H1 (cell line): ENCODE data around the gene GALNT15. TPM values are rescaled to one million over a fixed set of nuclear protein-coding genes. Genes with fewer than 3 reads are reported as not detected.

Experiments used
- CTCF ChIA-PET: fragments of 300-600 bp; sonication (Branson Sonifier 250); formaldehyde crosslinking; loops from one replicate; lab custom pipeline; 2021; ENCODE audit not compliant: partially characterized antibody; lab: Charles Lee
- POLR2A ChIA-PET: fragments of 300-600 bp; sonication (Branson Sonifier 250); formaldehyde crosslinking; loops from one replicate; lab custom pipeline; 2021; ENCODE audit warnings: inconsistent platforms; ENCODE audit not compliant: partially characterized antibody; lab: Charles Lee
- DNase-seq, 2 experiments: peaks; one replicate each; pipeline versions ENCODE4 v3.0.0 to v3.0.0-alpha.2; 2010 to 2022; ENCODE audit warnings: low spot score in 2 of 2, low read depth in 1 of 2, mixed read lengths in 1 of 2
- FAIRE-seq: peaks from 2 replicates; lab custom pipeline; 2011; peaks lifted over from hg19 to GRCh38; lab: Jason Lieb, UNC
- H2AFZ ChIP-seq: 2 replicates; pipeline ENCODE4 v1.8.1; 2012; ENCODE audit warnings: low read length, inconsistent platforms
- H2AK5ac ChIP-seq: 2 replicates; pipeline ENCODE4 v1.6.1; 2013; ENCODE audit warnings: low read depth, low read length
- H2BK120ac ChIP-seq: replicated peaks from 2 replicates; pipeline ENCODE3; 2013; ENCODE audit warnings: low read depth, low read length, inconsistent platforms
- H2BK12ac ChIP-seq: 2 replicates; pipeline ENCODE4 v1.6.1; 2013; ENCODE audit warnings: low read depth, low read length
- H2BK15ac ChIP-seq: 2 replicates; pipeline ENCODE4 v1.6.1; 2013; ENCODE audit warnings: low read length
- H2BK20ac ChIP-seq: 2 replicates; pipeline ENCODE4 v1.6.1; 2013; ENCODE audit warnings: low read length
- H2BK5ac ChIP-seq: 2 replicates; pipeline ENCODE4 v1.6.1; 2013; ENCODE audit warnings: low read depth, low read length
- H3K14ac ChIP-seq: 2 replicates; pipeline ENCODE4 v1.6.1; 2013; ENCODE audit warnings: inconsistent platforms; ENCODE audit not compliant: insufficient read length
- H3K18ac ChIP-seq: 2 replicates; pipeline ENCODE4 v1.6.1; 2013; ENCODE audit warnings: low read length; ENCODE audit errors: extremely low read depth
- H3K23ac ChIP-seq: 2 replicates; pipeline ENCODE4 v1.6.1; 2013; ENCODE audit warnings: inconsistent platforms; ENCODE audit not compliant: insufficient read length
- H3K23me2 ChIP-seq: 2 replicates; pipeline ENCODE4 v1.6.1; 2013; ENCODE audit warnings: low read depth, low read length
- H3K27ac ChIP-seq: 2 replicates; pipeline ENCODE4 v1.6.1; 2011; ENCODE audit warnings: low read depth, low read length, inconsistent platforms
- H3K27me3 ChIP-seq, 4 experiments: replicated peaks in 1 of 4; 1 replicate in 1 of 4; 2 replicates in 3 of 4; pipeline versions ENCODE4 v1.6.1 to v1.8.1; 2011 to 2013; ENCODE audit warnings: low read length in 3 of 4, mild to moderate bottlenecking in 3 of 4, inconsistent platforms in 2 of 4, mixed read lengths in 2 of 4, moderate library complexity in 1 of 4; ENCODE audit not compliant: control insufficient read depth in 3 of 4, insufficient read depth in 3 of 4; ENCODE audit errors: extremely low read depth in 1 of 4
- H3K36me3 ChIP-seq, 4 experiments: 2 replicates each; pipeline versions ENCODE4 v1.6.1 to v1.8.1; 2011 to 2013; ENCODE audit warnings: mild to moderate bottlenecking in 4 of 4, low read length in 3 of 4, moderate library complexity in 2 of 4, control low read depth in 1 of 4, inconsistent platforms in 1 of 4; ENCODE audit not compliant: insufficient read depth in 4 of 4, control insufficient read depth in 2 of 4
- H3K4ac ChIP-seq: replicated peaks from 2 replicates; pipeline ENCODE3; 2013; ENCODE audit warnings: low read length, low read depth, mixed read lengths, inconsistent platforms; ENCODE audit not compliant: insufficient read length
- H3K4me1 ChIP-seq, 4 experiments: replicated peaks in 1 of 4; 1 replicate in 1 of 4; 2 replicates in 3 of 4; pipeline versions ENCODE4 v1.6.1 to v1.8.1; 2011 to 2013; ENCODE audit warnings: low read length in 3 of 4, inconsistent platforms in 2 of 4, mixed read lengths in 1 of 4; ENCODE audit not compliant: insufficient read depth in 4 of 4, control insufficient read depth in 3 of 4
- H3K4me2 ChIP-seq, 2 experiments: 2 replicates each; pipeline versions ENCODE4 v1.6.1 to v1.8.1; 2011 to 2013; ENCODE audit warnings: low read depth in 2 of 2, low read length in 2 of 2, control low read depth in 1 of 2, inconsistent platforms in 1 of 2, mild to moderate bottlenecking in 1 of 2; ENCODE audit not compliant: insufficient read depth in 1 of 2
- H3K4me3 ChIP-seq, 4 experiments: fragments of 200-600, 300-600 bp in 1 of 4; sonication (generic), shearing (Covaris generic), sonication (Bioruptor Twin) in 1 of 4; 2 replicates each; pipeline versions ENCODE4 v1.5.1 to v1.8.1; 2011 to 2016; ENCODE audit warnings: low read length in 4 of 4, low read depth in 3 of 4, control low read depth in 2 of 4, inconsistent platforms in 2 of 4, mild to moderate bottlenecking in 2 of 4, mixed read lengths in 1 of 4, moderate library complexity in 1 of 4; ENCODE audit not compliant: insufficient read depth in 2 of 4; ENCODE audit errors: extremely low read depth in 1 of 4
- H3K56ac ChIP-seq: replicated peaks from 2 replicates; pipeline ENCODE3; 2013; ENCODE audit warnings: low read depth, mild to moderate bottlenecking, mixed read lengths, low read length, inconsistent platforms; ENCODE audit not compliant: insufficient read length
- H3K79me1 ChIP-seq: 2 replicates; pipeline ENCODE4 v1.6.1; 2013; ENCODE audit warnings: low read depth, low read length, control low read depth
- H3K79me2 ChIP-seq, 2 experiments: 2 replicates each; pipeline versions ENCODE4 v1.6.1 to v1.8.1; 2012 to 2013; ENCODE audit warnings: low read length in 2 of 2, mild to moderate bottlenecking in 2 of 2, inconsistent platforms in 1 of 2; ENCODE audit not compliant: insufficient read depth in 2 of 2, control insufficient read depth in 1 of 2
- H3K9ac ChIP-seq, 4 experiments: replicated peaks in 1 of 4; 1 replicate in 1 of 4; 2 replicates in 3 of 4; pipeline versions ENCODE4 v1.6.1 to v1.8.1; 2011 to 2013; ENCODE audit warnings: low read depth in 3 of 4, low read length in 3 of 4, control low read depth in 2 of 4, mild to moderate bottlenecking in 2 of 4, moderate library complexity in 2 of 4, inconsistent platforms in 1 of 4; ENCODE audit errors: extremely low read depth in 1 of 4
- H3K9me3 ChIP-seq, 2 experiments: 2 replicates each; pipeline versions ENCODE4 v1.6.1 to v1.8.1; 2012 to 2013; ENCODE audit warnings: mild to moderate bottlenecking in 2 of 2, moderate library complexity in 2 of 2, control low read depth in 1 of 2, inconsistent platforms in 1 of 2, low read depth in 1 of 2, low read length in 1 of 2, mixed read lengths in 1 of 2; ENCODE audit not compliant: insufficient read depth in 2 of 2
- H4K20me1 ChIP-seq, 2 experiments: replicated peaks in 1 of 2; 2 replicates each; pipeline versions ENCODE3 to v1.8.1; 2011 to 2013; ENCODE audit warnings: inconsistent platforms in 2 of 2, low read length in 2 of 2, mild to moderate bottlenecking in 1 of 2; ENCODE audit not compliant: insufficient read depth in 2 of 2, control insufficient read depth in 1 of 2
- H4K5ac ChIP-seq: 2 replicates; pipeline ENCODE4 v1.6.1; 2013; ENCODE audit warnings: low read length, low read depth, mixed read lengths, inconsistent platforms; ENCODE audit not compliant: insufficient read length
- H4K8ac ChIP-seq: 2 replicates; pipeline ENCODE4 v1.8.0; 2013; ENCODE audit warnings: mild to moderate bottlenecking, moderate library complexity, low read length, inconsistent platforms; ENCODE audit not compliant: insufficient read depth; ENCODE audit errors: extremely low read depth
- H4K91ac ChIP-seq: replicated peaks from 2 replicates; pipeline ENCODE3; 2013; ENCODE audit warnings: low read length, mixed read lengths, inconsistent platforms; ENCODE audit not compliant: insufficient read length
- CBX5 ChIP-seq: fragments of 300-800, 300-1000 bp; sonication (generic); IDR thresholded peaks from 2 replicates; pipeline ENCODE4 v1.7.1; 2016; ENCODE audit warnings: antibody characterized with exemption, low read length, low read depth
- CEBPB ChIP-seq: IDR thresholded peaks from 2 replicates; pipeline ENCODE4 v1.6.1; 2012; ENCODE audit warnings: low read depth, low read length
- CHD2 ChIP-seq: IDR thresholded peaks from 2 replicates; pipeline ENCODE4 v1.6.1; 2012; ENCODE audit warnings: low read length, improper control_type of control experiment
- HDAC2 ChIP-seq, 2 experiments: fragments of 300-600 bp in 1 of 2; sonication (generic) in 1 of 2; IDR thresholded peaks; 2 replicates each; pipeline ENCODE4 v1.6.1; 2011 to 2012; ENCODE audit warnings: low read depth in 2 of 2, low read length in 2 of 2, mild to moderate bottlenecking in 2 of 2, moderate library complexity in 2 of 2, borderline replicate concordance in 1 of 2, inconsistent platforms in 1 of 2
- HDAC6 ChIP-seq: IDR thresholded peaks from one replicate; pipeline ENCODE4 v1.7.1; 2012; ENCODE audit warnings: low read depth, mild to moderate bottlenecking, inconsistent platforms, low read length, moderate library complexity
- KDM5A ChIP-seq: fragments of 200-600 bp; IDR thresholded peaks from 2 replicates; pipeline ENCODE4 v1.7.1; 2012; ENCODE audit warnings: mild to moderate bottlenecking, low read length, inconsistent platforms, mixed read lengths
- PHF8 ChIP-seq: fragments of 200-600 bp; sonication (generic); conservative IDR thresholded peaks from 2 replicates; pipeline ENCODE4 v1.7.1; 2012; ENCODE audit warnings: low read depth, mild to moderate bottlenecking, inconsistent platforms, low read length, moderate library complexity
- POU5F1 ChIP-seq: IDR thresholded peaks from 2 replicates; pipeline ENCODE4 v1.6.1; 2011; ENCODE audit warnings: low read depth, mild to moderate bottlenecking, low read length, moderate library complexity
- RAD21 ChIP-seq, 2 experiments: IDR thresholded peaks in 1 of 2; conservative IDR thresholded peaks in 1 of 2; 2 replicates each; pipeline ENCODE4 v1.6.1; 2011; ENCODE audit warnings: low read depth in 2 of 2, low read length in 2 of 2, improper control_type of control experiment in 1 of 2, inconsistent platforms in 1 of 2, mild to moderate bottlenecking in 1 of 2, moderate library complexity in 1 of 2
- RBBP5 ChIP-seq: IDR thresholded peaks from 2 replicates; pipeline ENCODE4 v1.7.1; 2012; ENCODE audit warnings: low read depth, mild to moderate bottlenecking, inconsistent platforms, low read length, moderate library complexity, borderline replicate concordance
- SIRT6 ChIP-seq: IDR thresholded peaks from one replicate; pipeline ENCODE4 v1.7.1; 2012; ENCODE audit warnings: low read length, inconsistent platforms
- SP4 ChIP-seq: IDR thresholded peaks from 2 replicates; pipeline ENCODE4 v1.6.1; 2012; ENCODE audit warnings: low read length, inconsistent platforms
- TAF1 ChIP-seq: IDR thresholded peaks from 2 replicates; pipeline ENCODE4 v1.6.1; 2011; ENCODE audit warnings: mild to moderate bottlenecking, low read depth, low read length
- TEAD4 ChIP-seq: IDR thresholded peaks from 2 replicates; pipeline ENCODE4 v1.6.1; 2012; ENCODE audit warnings: low read depth, low read length, inconsistent platforms, mixed read lengths
- WGBS, 2 experiments: shearing (Covaris generic) in 1 of 2; methylation state at CpG; one replicate each; pipeline versions ENCODE4 v1.1.6 to v1.1.7; 2013 to 2015; ENCODE audit warnings: low lambda C conversion rate in 2 of 2, mixed read lengths in 2 of 2, inconsistent platforms in 1 of 2, low coverage in 1 of 2, missing lambda C conversion rate in 1 of 2; ENCODE audit not compliant: insufficient replicate concordance in 2 of 2, insufficient coverage in 1 of 2, insufficient read length in 1 of 2; ENCODE audit errors: extremely low coverage in 1 of 2, missing lambda C conversion rate in 1 of 2; 5-methylcytosine and 5-hydroxymethylcytosine counted together
- polyA plus RNA-seq, 7 experiments: library from polyadenylated mRNA; depleted of rRNA in 3 of 7; stranded (reverse) in 5 of 7; unstranded in 2 of 7; fragments of >200 nt in 5 of 7; fragments of 200-250 nt in 2 of 7; gene quantifications; 1 replicate in 5 of 7; 2 replicates in 1 of 7; 4 replicates in 1 of 7; pipeline versions ENCODE4 v1.2.1 to v1.2.3, GENCODE V29; 2011 to 2013; ENCODE audit warnings: missing spikeins in 2 of 7, mixed read lengths in 2 of 7
- total RNA-seq: library from RNA; stranded (reverse); fragmentation: NEBNext Ultra II Directional; extraction: Animal tissue kit (Norgen Biotek cat#: 25700); gene quantifications from 2 replicates; pipeline ENCODE4 v1.2.1, GENCODE V29; 2021

Gene GALNT15
- total and polyA plus RNA-seq, 2 of the 8 experiments (the other 6 are each of a cell fraction or from before 2014, with no cell fraction given): 0.02 TPM; not detected in 1

- ChIA-PET CTCF (interaction anchor here (0.5 to 2.8 kb wide), 4 partner anchors 10 to 67 kb away, joined by 3 to 13 read pairs (median 3); partner anchors contain the start of genes DPH3 and OXNAD1), POLR2A (interaction anchor here (2.7 kb wide), 1 partner anchor 11 kb away, joined by 10 read pairs; the partner anchor contains the start of genes DPH3 and OXNAD1)
- H2AFZ ChIP-seq: no peak overlapping the region
- no peaks in the 10 kb centered on the region for H3K36me3 ChIP-seq
- no peak overlapping the region for H3K18ac ChIP-seq
- no peaks in the 10 kb centered on the region for H3K27me3 ChIP-seq
- WGBS, 2 experiments: 81% methylated on average over 2 of the region's 2 CpGs; no CpG with 5 or more reads in 1 of the 2 experiments
- no peaks in the 10 kb centered on the region for H3K79me1 ChIP-seq
- H3K14ac ChIP-seq: no peak overlapping the region
- H4K20me1 ChIP-seq: no peaks in the 10 kb centered on the region
- H3K23ac ChIP-seq: no peak overlapping the region
- H4K91ac ChIP-seq: no peak overlapping the region
- H3K79me2 ChIP-seq: no peaks in the 10 kb centered on the region
- H2BK15ac ChIP-seq: no peak overlapping the region
- no peaks in the 10 kb centered on the region for H3K4me1 ChIP-seq
- FAIRE-seq (no peak), DNase-seq (no peak)
- no peak overlapping the region for H2AK5ac ChIP-seq
- no peak overlapping the region for H3K4me2 ChIP-seq
- no peak overlapping the region for H2BK120ac ChIP-seq
- no peak overlapping the region for H3K27ac ChIP-seq
- no peak overlapping the region for H3K56ac ChIP-seq
- no peak overlapping the region for H2BK12ac ChIP-seq
- no peak overlapping the region for H4K8ac ChIP-seq
- H3K4me3 ChIP-seq: no peak overlapping the region
- no peak overlapping the region for H2BK20ac ChIP-seq
- H2BK5ac ChIP-seq: no peak overlapping the region
- H4K5ac ChIP-seq: no peak overlapping the region
- no peaks in the 10 kb centered on the region for H3K9me3 ChIP-seq
- no peak overlapping the region for H3K4ac ChIP-seq
- H3K23me2 ChIP-seq: no peaks in the 10 kb centered on the region
- H3K9ac ChIP-seq: no peak overlapping the region
- TF ChIP-seq TEAD4 (no peak), CEBPB (no peak), CHD2 (no peak), SP4 (no peak), POU5F1 (no peak), SIRT6 (no peak), TAF1 (no peak), PHF8 (no peak), RAD21 (IDR thresholded peaks at IDR 0.05 in 1 of 2, conservative IDR thresholded peaks at IDR 0.05 in 1 of 2; ENCODE audit: low read depth in 2 of 2, low read length in 2 of 2) (no peak), HDAC6 (no peak), KDM5A (no peak), HDAC2 (IDR thresholded peaks at IDR 0.05; ENCODE audit: borderline replicate concordance in 1 of 2, low read depth in 2 of 2, low read length in 2 of 2) (no peak), RBBP5 (no peak), CBX5 (no peak)
Observed at GRCh38 chr3:16252988-16253387, 78.5 kb downstream of the GALNT15 start.
